HepG2 (cell line): ENCODE measurements around the gene RAB42. TPM values are rescaled to one million over a fixed set of nuclear protein-coding genes. Genes with fewer than 3 reads are reported as not detected.

Source experiments
- ARID4A ChIP-seq: sonication (generic); formaldehyde crosslinking; IDR thresholded peaks from 2 replicates; pipeline ENCODE4 v1.5.0; 2020; ENCODE audit warnings: mild to moderate bottlenecking, missing genetic modification reagents, borderline replicate concordance
- CENPT ChIP-seq: sonication (generic); formaldehyde crosslinking; IDR thresholded peaks from 2 replicates; pipeline ENCODE4 v1.8.0; 2022; ENCODE audit warnings: low read depth, mild to moderate bottlenecking, moderate library complexity, missing genetic modification reagents
- GMEB1 ChIP-seq: sonication (generic); formaldehyde crosslinking; IDR thresholded peaks from 2 replicates; pipeline ENCODE4 v1.5.1; 2020; ENCODE audit warnings: missing genetic modification reagents, mild to moderate bottlenecking, borderline replicate concordance
- JUNB ChIP-seq: sonication (generic); formaldehyde crosslinking; IDR thresholded peaks from 2 replicates; pipeline ENCODE4 v1.8.0; 2022; ENCODE audit warnings: missing genetic modification reagents, mild to moderate bottlenecking, borderline replicate concordance
- KDM2A ChIP-seq: sonication (generic); formaldehyde crosslinking; IDR thresholded peaks from 2 replicates; pipeline ENCODE4 v1.4.0; 2020; ENCODE audit warnings: low read depth, missing genetic modification reagents, borderline replicate concordance
- RNF219 ChIP-seq: sonication (generic); formaldehyde crosslinking; IDR thresholded peaks from 2 replicates; pipeline ENCODE4 v1.5.0; 2020; ENCODE audit warnings: mild to moderate bottlenecking, missing genetic modification reagents
- RXRA ChIP-seq: sonication (generic); formaldehyde crosslinking; IDR thresholded peaks from 2 replicates; pipeline ENCODE4 v1.5.1; 2020; ENCODE audit warnings: missing genetic modification reagents
- SAP130 ChIP-seq: IDR thresholded peaks from 2 replicates; pipeline ENCODE4 v1.6.1; 2016; ENCODE audit warnings: low read depth
- SMARCE1 ChIP-seq: fragments of 450-650 bp; IDR thresholded peaks from 2 replicates; pipeline ENCODE4 v1.6.1; 2017; ENCODE audit warnings: borderline replicate concordance
- SPEN ChIP-seq: sonication (generic); formaldehyde crosslinking; IDR thresholded peaks from 2 replicates; pipeline ENCODE4 v1.5.1; 2020; ENCODE audit warnings: low read depth, mild to moderate bottlenecking, missing genetic modification reagents
- TARDBP ChIP-seq: sonication (generic); formaldehyde crosslinking; IDR thresholded peaks from 2 replicates; pipeline ENCODE4 v1.8.0; 2022; ENCODE audit warnings: mild to moderate bottlenecking, missing genetic modification reagents
- TOPORS ChIP-seq: sonication (generic); formaldehyde crosslinking; IDR thresholded peaks from 2 replicates; pipeline ENCODE4 v1.8.0; 2023; ENCODE audit warnings: mild to moderate bottlenecking, missing genetic modification reagents
- ZNF326 ChIP-seq: sonication (generic); formaldehyde crosslinking; IDR thresholded peaks from 2 replicates; pipeline ENCODE4 v1.4.0; 2020; ENCODE audit warnings: missing genetic modification reagents, borderline replicate concordance
- ZNF333 ChIP-seq: sonication (generic); formaldehyde crosslinking; IDR thresholded peaks from 2 replicates; pipeline ENCODE4 v1.4.0; 2020; ENCODE audit warnings: mild to moderate bottlenecking, missing genetic modification reagents, borderline replicate concordance
- ZNF33A ChIP-seq: sonication (generic); formaldehyde crosslinking; IDR thresholded peaks from 2 replicates; pipeline ENCODE4 v1.5.1; 2020; ENCODE audit warnings: missing genetic modification reagents, mild to moderate bottlenecking, moderate library complexity, borderline replicate concordance
- polyA plus RNA-seq, 8 experiments: library from polyadenylated mRNA; depleted of rRNA in 3 of 8; stranded (reverse) in 7 of 8; unstranded in 1 of 8; fragments of >200 nt; fragmentation: Illumina TruSeq in 4 of 8; extraction: Trizol in 4 of 8; gene quantifications; 2 replicates each; pipeline versions ENCODE4 v1.2.1 to v1.2.3, GENCODE V29; 2011 to 2016; ENCODE audit warnings: low read depth in 4 of 8, missing spikeins in 1 of 8, mixed read lengths in 1 of 8; ENCODE audit not compliant: insufficient read depth in 1 of 8
- total RNA-seq, 5 experiments: library from RNA; depleted of rRNA; stranded (reverse); fragments of >200 nt; fragmentation: Illumina TruSeq; extraction: Trizol; gene quantifications; 2 replicates each; pipeline ENCODE4 v1.2.3, GENCODE V29; 2016; ENCODE audit warnings: low read depth in 1 of 5

Gene RAB42
- total and polyA plus RNA-seq, 2 of the 13 experiments (the other 11 are each of a cell fraction or from before 2014, with no cell fraction given), result 10.4 to 166 TPM

- no peak for TF ChIP-seq CENPT (CRISPR knock-in tag)
- TF ChIP-seq ARID4A (CRISPR knock-in tag), result no peak; the same call in 1 of the 2 replicates
- no peak for TF ChIP-seq TOPORS
- no peak for TF ChIP-seq RXRA (CRISPR knock-in tag)
- peak; percentile 10; the same call in 1 of the 2 replicates for TF ChIP-seq SAP130 (CRISPR knock-in tag)
- peak; percentile 67; the same call in 1 of the 2 replicates for TF ChIP-seq TARDBP (CRISPR knock-in tag)
- no peak for TF ChIP-seq SMARCE1
- TF ChIP-seq KDM2A (CRISPR knock-in tag), result no peak
- 0 out of 2 replicates have a peak, but pooled peaks have one; percentile 24 for TF ChIP-seq SPEN (CRISPR knock-in tag)
- TF ChIP-seq RNF219 (CRISPR knock-in tag), result no peak
- TF ChIP-seq JUNB, result no peak
- TF ChIP-seq ZNF333 (CRISPR knock-in tag), result no peak
- TF ChIP-seq ZNF33A (CRISPR knock-in tag), result no peak
- TF ChIP-seq ZNF326 (CRISPR knock-in tag), result peak; percentile 83
- no peak for TF ChIP-seq GMEB1 (CRISPR knock-in tag)
These were observed 3.5 kb downstream of the RAB42 start (continued) for GRCh38 chr1:28595412-28596191.
